ENCODE measurements around the gene MAP1A. TPM values are rescaled to one million over a fixed set of nuclear protein-coding genes. Genes with fewer than 3 reads are reported as not detected.

The MAP1A gene
- total RNA-seq, 2 donors from 2014 or later: 0.66 to 1.1 TPM

- Mint-ChIP-seq H3K36me3 (ENCODE audit: low read depth) (no peaks in the 10 kb centered on the region), H3K9me3 (no peaks in the 10 kb centered on the region), H3K4me3 (no peak overlapping the region), H3K27me3 (ENCODE audit: insufficient read depth) (peaks cover 24% of the 10 kb centered on the region), H3K4me1 (peaks cover 16% of the 10 kb centered on the region), H3K27ac (no peak overlapping the region)
- TF ChIP-seq CTCF (conservative IDR thresholded peaks at IDR 0.05): no peak
- Histone ChIP-seq H3K36me3 (ENCODE audit: control insufficient read depth, insufficient read depth, low read length) (no peaks in the 10 kb centered on the region), H3K27ac (ENCODE audit: low read depth, low read length) (no peak overlapping the region), H3K9me3 (ENCODE audit: control insufficient read depth, low read length) (no peaks in the 10 kb centered on the region), H3K27me3 (ENCODE audit: control insufficient read depth, insufficient read depth, low read length, poor library complexity, severe bottlenecking) (peaks cover 24% of the 10 kb centered on the region), H3K4me3 (ENCODE audit: low read length) (no peak overlapping the region), H3K4me1 (ENCODE audit: control insufficient read depth, insufficient read depth, low read length) (no peaks in the 10 kb centered on the region), H3K9ac (ENCODE audit: extremely low read depth, low read length, poor library complexity, severe bottlenecking) (no peak overlapping the region)
- no peak for DNase-seq
- WGBS, 2 experiments (ENCODE audit: insufficient coverage in 1 of 2, insufficient read length in 1 of 2): 100% methylated on average over 1 of the region's 1 CpG
Measured at GRCh38 chr15:43508421-43508820, 9.0 kb upstream of the MAP1A start.

GRCh38 chr15:43508991-43509659 lies 8.3 kb upstream of the MAP1A start:
- Histone ChIP-seq H3K27me3 (ENCODE audit: control insufficient read depth, insufficient read depth, low read length, poor library complexity, severe bottlenecking) (peaks cover 31% of the 10 kb centered on the region), H3K27ac (ENCODE audit: low read depth, low read length) (peak overlapping the region; percentile 98), H3K36me3 (ENCODE audit: control insufficient read depth, insufficient read depth, low read length) (no peaks in the 10 kb centered on the region), H3K9me3 (ENCODE audit: control insufficient read depth, low read length) (no peaks in the 10 kb centered on the region), H3K4me3 (ENCODE audit: low read length) (peak overlapping the region; percentile 98), H3K4me1 (ENCODE audit: control insufficient read depth, insufficient read depth, low read length) (no peaks in the 10 kb centered on the region), H3K9ac (ENCODE audit: extremely low read depth, low read length, poor library complexity, severe bottlenecking) (no peak overlapping the region)
- H3K4me3 Mint-ChIP-seq: peak overlapping the region; percentile 91
- peak; percentile 22 for DNase-seq
- peaks cover 31% of the 10 kb centered on the region for H3K27me3 Mint-ChIP-seq (ENCODE audit: insufficient read depth)
- peaks cover 16% of the 10 kb centered on the region for H3K4me1 Mint-ChIP-seq
- no peaks in the 10 kb centered on the region for H3K9me3 Mint-ChIP-seq
- H3K36me3 Mint-ChIP-seq (ENCODE audit: low read depth): no peaks in the 10 kb centered on the region
- WGBS, 2 experiments (ENCODE audit: insufficient coverage in 1 of 2, insufficient read length in 1 of 2): 85 to 94% methylated on average over 3 to 9 of the region's 9 CpGs
- H3K27ac Mint-ChIP-seq: no peak overlapping the region
- no peak for TF ChIP-seq CTCF (conservative IDR thresholded peaks at IDR 0.05)

- Histone ChIP-seq H3K4me3 (ENCODE audit: low read length) (peak overlapping the region; percentile 98), H3K4me1 (ENCODE audit: control insufficient read depth, insufficient read depth, low read length) (no peaks in the 10 kb centered on the region), H3K27ac (ENCODE audit: low read depth, low read length) (peak overlapping the region; percentile 98), H3K9ac (ENCODE audit: extremely low read depth, low read length, poor library complexity, severe bottlenecking) (no peak overlapping the region), H3K9me3 (ENCODE audit: control insufficient read depth, low read length) (no peaks in the 10 kb centered on the region), H3K27me3 (ENCODE audit: control insufficient read depth, insufficient read depth, low read length, poor library complexity, severe bottlenecking) (peaks cover 34% of the 10 kb centered on the region), H3K36me3 (ENCODE audit: control insufficient read depth, insufficient read depth, low read length) (no peaks in the 10 kb centered on the region)
- TF ChIP-seq CTCF (conservative IDR thresholded peaks at IDR 0.05): no peak
- Mint-ChIP-seq H3K27ac (peak overlapping the region; percentile 97), H3K36me3 (ENCODE audit: low read depth) (no peaks in the 10 kb centered on the region), H3K9me3 (no peaks in the 10 kb centered on the region), H3K27me3 (ENCODE audit: insufficient read depth) (peaks cover 37% of the 10 kb centered on the region), H3K4me1 (peaks cover 18% of the 10 kb centered on the region), H3K4me3 (peak overlapping the region; percentile 91)
- WGBS, 2 experiments (ENCODE audit: insufficient coverage in 1 of 2, insufficient read length in 1 of 2): 36 to 64% methylated on average over 5 to 7 of the region's 8 CpGs
- peak; percentile 39 for DNase-seq
Measured at GRCh38 chr15:43509660-43510199, 7.7 kb upstream of the MAP1A start.

Measured in endodermal cell (in vitro differentiated cells).